ENCODE results near the gene NAT10. TPM values are rescaled to one million over a fixed set of nuclear protein-coding genes. Genes with fewer than 3 reads are reported as not detected.

NAT10 gene
- total RNA-seq, 2 experiments from 2014 or later: 129 to 137 TPM

GRCh38 chr11:34104680-34105078, 750 bp upstream of the NAT10 start:
- Mint-ChIP-seq H3K9me3 (no peaks in the 10 kb centered on the region), H3K36me3 (ENCODE audit: low read depth) (peaks cover 42% of the 10 kb centered on the region), H3K4me3 (peak overlapping the region; percentile 97), H3K4me1 (ENCODE audit: low read depth) (peaks cover 39% of the 10 kb centered on the region), H3K27me3 (no peaks in the 10 kb centered on the region), H3K27ac (peak overlapping the region; percentile 97)
- no peak for TF ChIP-seq CTCF (IDR thresholded peaks at IDR 0.05)
- intact Hi-C loops (cut with micrococcal nuclease): loop anchor here (2.0 to 10.0 kb wide), 2 partner anchors 52 to 110 kb away; no protein-coding TSS in a partner anchor
- POLR2A ChIA-PET: interaction anchor here (0.7 to 3.3 kb wide), 17 partner anchors 9 to 54 kb away, joined by 3 to 13 read pairs (median 3); partner anchors contain the start of gene CAPRIN1
- ATAC-seq (no peak), DNase-seq (no peak)
- CTCF ChIA-PET: interaction anchor here (0.6 to 2.7 kb wide), 6 partner anchors 16 to 323 kb away, joined by 3 to 11 read pairs (median 3); no protein-coding TSS in a partner anchor

- POLR2A ChIA-PET: interaction anchor here (0.8 to 3.3 kb wide), 20 partner anchors 10 to 252 kb away, joined by 3 to 13 read pairs (median 4); partner anchors contain the start of genes ABTB2 and CAPRIN1
- Mint-ChIP-seq H3K27me3 (no peaks in the 10 kb centered on the region), H3K9me3 (no peaks in the 10 kb centered on the region), H3K36me3 (ENCODE audit: low read depth) (peaks cover 49% of the 10 kb centered on the region), H3K27ac (peak overlapping the region; percentile 97), H3K4me3 (peak overlapping the region; percentile 97), H3K4me1 (ENCODE audit: low read depth) (peaks cover 42% of the 10 kb centered on the region)
- ATAC-seq (no peak), DNase-seq (no peak)
- no peak for TF ChIP-seq CTCF (IDR thresholded peaks at IDR 0.05)
- intact Hi-C loops (cut with micrococcal nuclease): loop anchor here (2.0 to 10.0 kb wide), 2 partner anchors 53 to 111 kb away; no protein-coding TSS in a partner anchor
- CTCF ChIA-PET: interaction anchor here (1.0 to 2.7 kb wide), 5 partner anchors 21 to 324 kb away, joined by 3 to 11 read pairs (median 4); no protein-coding TSS in a partner anchor
Observed at GRCh38 chr11:34105957-34106504, 602 bp downstream of the NAT10 start.

- no peak overlapping the region for H3K4me3 Mint-ChIP-seq
- ChIA-PET CTCF (interaction anchor here (0.9 to 1.4 kb wide), 4 partner anchors 11 to 38 kb away, joined by 3 to 5 read pairs (median 3); no protein-coding TSS in a partner anchor), POLR2A (interaction anchor here (0.7 to 1.6 kb wide), 2 partner anchors 13 to 49 kb away, joined by 3 to 4 read pairs; no protein-coding TSS in a partner anchor)
- DNase-seq (no peak), ATAC-seq (no peak)
- TF ChIP-seq CTCF (IDR thresholded peaks at IDR 0.05): no peak
- no peaks in the 10 kb centered on the region for H3K9me3 Mint-ChIP-seq
- no peaks in the 10 kb centered on the region for H3K27me3 Mint-ChIP-seq
- intact Hi-C loops (cut with micrococcal nuclease): no loop called here
- H3K36me3 Mint-ChIP-seq (ENCODE audit: low read depth): peaks cover 74% of the 10 kb centered on the region
- H3K27ac Mint-ChIP-seq: no peak overlapping the region
- peaks cover 22% of the 10 kb centered on the region for H3K4me1 Mint-ChIP-seq (ENCODE audit: low read depth)
Observed at GRCh38 chr11:34111722-34112270, 6.4 kb downstream of the NAT10 start.

GRCh38 chr11:34114014-34114413, 8.6 kb downstream of the NAT10 start:
- Mint-ChIP-seq H3K4me1 (ENCODE audit: low read depth) (peaks cover 8% of the 10 kb centered on the region), H3K27me3 (no peaks in the 10 kb centered on the region), H3K9me3 (no peaks in the 10 kb centered on the region), H3K36me3 (ENCODE audit: low read depth) (peaks cover 74% of the 10 kb centered on the region), H3K27ac (no peak overlapping the region), H3K4me3 (no peak overlapping the region)
- intact Hi-C loops (cut with micrococcal nuclease): no loop called here
- TF ChIP-seq CTCF (IDR thresholded peaks at IDR 0.05): no peak
- DNase-seq (no peak), ATAC-seq (no peak)
- CTCF ChIA-PET: interaction anchor here (1.0 kb wide), 1 partner anchor 11 kb away, joined by 3 read pairs; no protein-coding TSS in a partner anchor
- POLR2A ChIA-PET: interaction anchor here (0.6 kb wide), 2 partner anchors 8 to 30 kb away, joined by 3 read pairs; no protein-coding TSS in a partner anchor

GRCh38 chr11:34114471-34114870, 9.0 kb downstream of the NAT10 start:
- intact Hi-C loops (cut with micrococcal nuclease): no loop called here
- Mint-ChIP-seq H3K9me3 (no peaks in the 10 kb centered on the region), H3K27me3 (no peaks in the 10 kb centered on the region), H3K36me3 (ENCODE audit: low read depth) (peaks cover 73% of the 10 kb centered on the region), H3K4me1 (ENCODE audit: low read depth) (peaks cover 3% of the 10 kb centered on the region), H3K4me3 (no peak overlapping the region), H3K27ac (no peak overlapping the region)
- ATAC-seq (no peak), DNase-seq (no peak)
- CTCF ChIA-PET: no interaction called here
- POLR2A ChIA-PET: interaction anchor here (0.6 to 1.3 kb wide), 2 partner anchors 31 to 34 kb away, joined by 3 to 4 read pairs; no protein-coding TSS in a partner anchor
- no peak for TF ChIP-seq CTCF (IDR thresholded peaks at IDR 0.05)
